ENCODE data around the gene ARID1A.
A peak's percentile ranks its signal among the peaks of the same experiment; 100 is the strongest.

GRCh38 chr1:26787381-26787705 lies 91.5 kb downstream of the ARID1A start:
- TF ChIP-seq CTCF (IDR thresholded peaks at IDR 0.05; ENCODE audit: low read depth, low read length) = no peak
- TF ChIP-seq MAX (IDR thresholded peaks at IDR 0.05; ENCODE audit: low read depth, low read length) = no peak
- peak; percentile 8 for TF ChIP-seq POLR2A (IDR thresholded peaks at IDR 0.05; ENCODE audit: extremely low read depth, insufficient read length)
- TF ChIP-seq MYC (IDR thresholded peaks at IDR 0.05; ENCODE audit: low read depth, low read length) = no peak
